Astrocyte of the hippocampus (primary cell): Measurements from ENCODE around the gene NTPCR.
"Not testable (repeated sequence)": the region's sequence is repeated elsewhere in the genome, so short reads cannot be mapped to it uniquely, and the experiment has no call there.

ENCODE experiments used
- DNase-seq: peaks from one replicate; pipeline ENCODE4 v3.0.0; 2011; ENCODE audit warnings: low read depth, low spot score

The NTPCR gene

GRCh38 chr1:232950197-232951176, at the start of gene NTPCR:
NTPCR (plus strand) TSS chr1:232950611; CDS start chr1:232950711, 100 bp downstream.
- DNase-seq = peak; percentile 98

GRCh38 chr1:232900818-232901217, 49.6 kb upstream of the NTPCR start:
- no peak for DNase-seq

- DNase-seq = no peak
These were observed 49.2 kb upstream of the NTPCR start for GRCh38 chr1:232901255-232901654.

GRCh38 chr1:232902774-232903350, 47.5 kb upstream of the NTPCR start:
- DNase-seq = no peak

- DNase-seq = no peak
These were observed 46.3 kb upstream of the NTPCR start for GRCh38 chr1:232904131-232904530.

- DNase-seq = peak; percentile 77
These were observed 45.8 kb upstream of the NTPCR start for GRCh38 chr1:232904566-232904965.

GRCh38 chr1:232905331-232906034, 44.9 kb upstream of the NTPCR start:
- no peak for DNase-seq

GRCh38 chr1:232906441-232906840, 44.0 kb upstream of the NTPCR start:
- DNase-seq = no peak

- no peak for DNase-seq
These were observed 41.6 kb upstream of the NTPCR start for GRCh38 chr1:232908831-232909230.

- DNase-seq = no peak
These were observed 40.7 kb upstream of the NTPCR start for GRCh38 chr1:232909752-232910151.

GRCh38 chr1:232911027-232911599, 39.3 kb upstream of the NTPCR start:
- DNase-seq = no peak

GRCh38 chr1:232912845-232913580, 37.4 kb upstream of the NTPCR start:
- no peak for DNase-seq

- DNase-seq = not testable (repeated sequence)
These were observed 36.1 kb upstream of the NTPCR start for GRCh38 chr1:232914271-232914670.

- DNase-seq = no peak
These were observed 35.2 kb upstream of the NTPCR start for GRCh38 chr1:232915212-232915611.

- no peak for DNase-seq
These were observed 33.4 kb upstream of the NTPCR start for GRCh38 chr1:232917053-232917452.

- no peak for DNase-seq
These were observed 29.0 kb upstream of the NTPCR start for GRCh38 chr1:232921381-232921780.

GRCh38 chr1:232922485-232922884, 27.9 kb upstream of the NTPCR start:
- DNase-seq = peak; percentile 58

- peak; percentile 62 for DNase-seq
These were observed 26.5 kb upstream of the NTPCR start for GRCh38 chr1:232923739-232924386.

- no peak for DNase-seq
These were observed 25.5 kb upstream of the NTPCR start for GRCh38 chr1:232924874-232925273.

GRCh38 chr1:232925421-232926220, 24.8 kb upstream of the NTPCR start:
- peak; percentile 45 for DNase-seq
